Omental fat pad (tissue), 4 donors: ENCODE measurements around the gene RARRES2. TPM values are rescaled to one million over a fixed set of nuclear protein-coding genes. Genes with fewer than 3 reads are reported as not detected.

Experiments
- ATAC-seq: fragments of 150-250 bp; one replicate; pipeline ENCODE4 v1.9.1; 2016; ENCODE audit warnings: mild to moderate bottlenecking, moderate library complexity; ENCODE audit not compliant: low FRiP score
- DNase-seq: peaks from one replicate; pipeline ENCODE4 v3.0.0-alpha.2; 2019; ENCODE audit warnings: low spot score
- CTCF ChIP-seq, 3 donors: fragments of 450-650 bp; IDR thresholded peaks; one replicate each; pipeline ENCODE4 v1.5.1; 2016 to 2017; ENCODE audit warnings: antibody characterized with exemption in 3 of 3, mild to moderate bottlenecking in 3 of 3, moderate library complexity in 2 of 3
- total RNA-seq, 4 donors: library from RNA; depleted of rRNA; stranded (reverse); fragments of >200 nt; gene quantifications; one replicate each; pipeline ENCODE4 v1.1.0, GENCODE V29; 2016

RARRES2 gene
- total RNA-seq, 4 donors from 2014 or later = 93.9 to 433 (median 218) TPM

GRCh38 chr7:150339409-150339809, 2.0 kb downstream of the RARRES2 start:
- no peak for ATAC-seq
- no peak for DNase-seq
- TF ChIP-seq CTCF (IDR thresholded peaks at IDR 0.05) = no peak

- TF ChIP-seq CTCF (IDR thresholded peaks at IDR 0.05) = no peak
- DNase-seq = no peak
- no peak for ATAC-seq
Observed at GRCh38 chr7:150338166-150338829, 3.1 kb downstream of the RARRES2 start.

DNA sequence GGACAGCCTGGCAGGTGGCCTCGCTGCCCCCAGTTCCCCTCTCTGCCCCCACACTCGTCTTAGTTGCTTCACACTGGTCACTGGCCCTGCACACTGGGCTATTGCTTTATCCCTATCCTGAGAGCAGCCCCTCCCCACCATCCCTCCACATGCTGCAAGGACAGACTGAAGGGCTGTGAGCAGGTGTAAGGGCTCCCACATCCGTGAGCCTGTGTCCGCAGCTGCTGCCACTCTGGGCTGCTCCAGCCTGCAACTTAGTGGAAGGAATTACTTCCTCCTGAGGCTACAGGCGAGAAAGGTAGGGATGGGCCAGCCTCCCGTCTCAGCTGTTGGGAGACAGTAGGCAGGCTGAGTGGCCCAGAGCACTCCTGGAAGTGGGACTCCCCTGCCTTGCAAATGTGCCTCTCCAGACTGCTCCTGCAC, 3.8 kb downstream of the RARRES2 start:
- no peak for ATAC-seq
- DNase-seq = no peak
- TF ChIP-seq CTCF (IDR thresholded peaks at IDR 0.05) = no peak

DNA sequence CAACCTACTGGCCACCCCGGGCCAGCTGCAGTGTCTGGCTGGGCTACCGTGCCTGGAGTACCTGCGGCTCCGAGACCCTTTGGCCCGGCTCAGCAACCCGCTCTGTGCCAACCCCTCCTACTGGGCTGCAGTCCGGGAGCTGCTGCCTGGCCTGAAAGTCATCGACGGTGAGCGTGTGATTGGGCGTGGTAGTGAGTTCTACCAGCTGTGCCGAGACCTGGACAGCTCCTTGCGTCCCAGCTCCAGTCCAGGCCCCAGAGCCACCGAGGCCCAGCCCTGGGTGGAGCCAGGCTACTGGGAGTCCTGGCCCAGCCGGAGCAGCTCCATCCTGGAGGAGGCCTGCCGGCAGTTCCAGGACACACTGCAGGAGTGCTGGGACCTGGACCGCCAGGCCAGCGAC, 4.2 kb downstream of the RARRES2 start:
- ATAC-seq (no peak), DNase-seq (no peak)
- TF ChIP-seq CTCF (IDR thresholded peaks at IDR 0.05) = no peak

GRCh38 chr7:150336746-150337145, 4.7 kb downstream of the RARRES2 start:
- TF ChIP-seq CTCF (IDR thresholded peaks at IDR 0.05) = no peak
- ATAC-seq = no peak
- DNase-seq = no peak

DNA sequence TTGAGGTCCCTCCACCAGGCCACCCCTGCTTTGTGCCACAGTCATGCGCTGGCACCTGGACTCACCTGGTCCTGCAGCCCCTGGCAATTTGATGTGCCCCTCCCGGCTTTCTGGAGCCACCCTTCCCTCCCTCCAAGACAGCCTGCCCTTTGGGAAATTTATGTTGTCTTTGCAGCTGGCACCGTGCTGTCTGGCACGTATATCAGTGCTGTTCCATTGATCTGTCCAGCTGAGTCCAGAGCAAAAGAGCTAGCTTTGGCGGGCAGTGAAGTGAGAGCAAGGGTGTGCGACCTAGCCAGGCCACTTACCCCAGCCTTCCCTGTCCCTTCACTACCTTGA, 5.7 kb downstream of the RARRES2 start:
- TF ChIP-seq CTCF (IDR thresholded peaks at IDR 0.05) = no peak
- DNase-seq (no peak), ATAC-seq (no peak)

DNA sequence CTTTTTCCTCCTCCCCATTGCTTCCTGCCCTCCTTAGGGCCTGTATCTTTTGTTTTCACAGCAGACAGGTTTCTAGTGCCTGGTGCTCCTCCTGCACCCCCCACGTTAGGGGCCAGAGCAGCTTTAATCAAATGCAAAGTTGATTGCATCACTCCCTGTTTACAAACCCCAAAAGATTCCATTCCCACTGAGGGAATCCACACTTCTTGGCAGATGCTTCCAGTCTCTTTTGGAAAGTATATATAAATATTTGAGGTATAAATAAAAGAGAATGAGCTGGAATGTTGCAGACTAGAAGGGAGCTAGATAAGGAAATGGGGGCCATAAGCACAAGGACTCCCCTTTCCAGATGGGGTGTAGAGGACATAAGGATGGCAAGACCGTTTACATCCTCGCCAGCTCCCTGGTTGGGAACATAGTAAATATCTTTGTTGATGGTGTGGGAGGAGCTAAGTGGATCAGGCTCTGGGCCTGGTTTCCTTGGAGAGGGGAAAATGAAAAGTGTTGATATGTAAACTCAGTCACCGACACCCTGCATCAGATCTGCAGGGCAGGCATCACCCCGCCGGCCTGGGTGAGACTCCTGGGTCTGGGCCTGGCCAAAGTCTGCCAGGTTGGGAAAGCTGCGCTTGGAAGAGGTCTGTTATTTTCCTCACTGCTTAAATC, 6.2 kb downstream of the RARRES2 start:
- ATAC-seq (peak; percentile 26), DNase-seq (no peak)
- TF ChIP-seq CTCF (IDR thresholded peaks at IDR 0.05) = no peak
